GM23338 (cell line): ENCODE measurements around the gene ALDH16A1. TPM values are rescaled to one million over a fixed set of nuclear protein-coding genes. Genes with fewer than 3 reads are reported as not detected.

Experiments
- ATAC-seq: fragments of 200-7000 bp; cut with Tn5 transposase; 3 replicates; pipeline ENCODE4 v1.9.1; 2020
- DNase-seq: peaks from one replicate; pipeline ENCODE4 v3.0.0-alpha.2; 2015; ENCODE audit warnings: low spot score
- H2AFZ ChIP-seq: fragments of 200-600 bp; sonication (generic); 2 replicates; pipeline ENCODE4 v1.8.0; 2016; ENCODE audit warnings: antibody characterized with exemption, mild to moderate bottlenecking, moderate library complexity
- H3F3A ChIP-seq: fragments of 200-600 bp; sonication (generic); replicated peaks from 2 replicates; pipeline ENCODE4 v1.8.0; 2017; ENCODE audit warnings: antibody characterized with exemption, mixed run types, low read depth
- H3K27ac ChIP-seq: fragments of 200-600 bp; sonication (generic); 2 replicates; pipeline ENCODE4 v1.6.1; 2016; ENCODE audit warnings: low read depth
- H3K27me3 ChIP-seq: fragments of 200-600 bp; sonication (generic); 2 replicates; pipeline ENCODE4 v1.8.0; 2016; ENCODE audit warnings: mild to moderate bottlenecking, mixed run types, moderate library complexity; ENCODE audit not compliant: insufficient read depth
- H3K36me3 ChIP-seq: fragments of 200-600 bp; sonication (generic); 2 replicates; pipeline ENCODE4 v1.8.0; 2016; ENCODE audit warnings: mild to moderate bottlenecking; ENCODE audit not compliant: insufficient read depth
- H3K4me1 ChIP-seq: fragments of 200-600 bp; sonication (generic); 2 replicates; pipeline ENCODE4 v1.8.0; 2016; ENCODE audit warnings: mild to moderate bottlenecking, moderate library complexity; ENCODE audit not compliant: insufficient read depth
- H3K4me2 ChIP-seq: fragments of 200-600 bp; sonication (generic); 2 replicates; pipeline ENCODE4 v1.7.1; 2017; ENCODE audit warnings: mixed run types
- H3K4me3 ChIP-seq: fragments of 200-600 bp; sonication (generic); 2 replicates; pipeline ENCODE4 v1.6.1; 2016; ENCODE audit warnings: mixed run types
- H3K79me2 ChIP-seq: fragments of 200-600 bp; sonication (generic); replicated peaks from 2 replicates; pipeline ENCODE4 v1.8.0; 2017; ENCODE audit warnings: mild to moderate bottlenecking; ENCODE audit not compliant: insufficient read depth
- H3K9me2 ChIP-seq: fragments of 200-600 bp; sonication (generic); 2 replicates; pipeline ENCODE4 v1.8.0; 2017; ENCODE audit not compliant: insufficient read depth
- H4K20me1 ChIP-seq: fragments of 200-600 bp; sonication (generic); replicated peaks from 2 replicates; pipeline ENCODE4 v1.8.0; 2017; ENCODE audit warnings: mild to moderate bottlenecking; ENCODE audit not compliant: insufficient read depth
- H3K27ac Mint-ChIP-seq: 2 replicates; pipeline ENCODE4 v1.8.0; 2020; ENCODE audit warnings: inconsistent platforms, mild to moderate bottlenecking, moderate library complexity, mixed read lengths
- H3K27me3 Mint-ChIP-seq: 3 replicates; pipeline ENCODE4 v1.8.0; 2022; ENCODE audit warnings: low read depth, mild to moderate bottlenecking, moderate library complexity, mixed read lengths, inconsistent platforms; ENCODE audit not compliant: insufficient read depth, poor library complexity
- H3K36me3 Mint-ChIP-seq: 3 replicates; pipeline ENCODE4 v1.8.0; 2021; ENCODE audit warnings: low read depth, mild to moderate bottlenecking, inconsistent platforms, moderate library complexity, mixed read lengths
- H3K4me1 Mint-ChIP-seq: 3 replicates; pipeline ENCODE4 v1.8.0; 2020; ENCODE audit warnings: mild to moderate bottlenecking, inconsistent platforms, mixed read lengths
- H3K4me3 Mint-ChIP-seq: 3 replicates; pipeline ENCODE4 v1.8.0; 2021; ENCODE audit warnings: moderate library complexity, mild to moderate bottlenecking, inconsistent platforms, mixed read lengths
- H3K9me3 Mint-ChIP-seq: 3 replicates; pipeline ENCODE4 v1.8.0; 2020; ENCODE audit warnings: moderate library complexity, mild to moderate bottlenecking, inconsistent platforms, mixed read lengths
- ETS1 ChIP-seq: IDR thresholded peaks from 2 replicates; pipeline ENCODE4 v1.6.1; 2016; ENCODE audit warnings: antibody characterized with exemption
- ZNF462 ChIP-seq: fragments of 250-450 bp; sonication (Bioruptor Pico); IDR thresholded peaks from 2 replicates; pipeline ENCODE4 v1.5.0; 2020; ENCODE audit warnings: mild to moderate bottlenecking, moderate library complexity
- polyA plus RNA-seq: library from polyadenylated mRNA; unstranded; fragments of >200 nt; fragmentation: Nextera tagmentation; extraction: Ambion mirVana; gene quantifications from 2 replicates; pipeline ENCODE4 v1.2.1, GENCODE V29; 2016
- total RNA-seq: library from RNA; depleted of rRNA; stranded (reverse); fragments of >200 nt; shearing (Covaris generic); gene quantifications from 2 replicates; pipeline ENCODE4 v1.2.3, GENCODE V29; 2014

ALDH16A1 gene
- total and polyA plus RNA-seq, 2 experiments from 2014 or later = 16.8 to 57.3 TPM

- no peak for DNase-seq
- H3K4me3 Mint-ChIP-seq = no peak overlapping the region; the same call in 2 of the 3 replicates
- no peak for ATAC-seq
Observed at GRCh38 chr19:49475191-49475917, 22.3 kb downstream of the ALDH16A1 start.

More at GRCh38 chr19:49475191-49475917, 22.3 kb downstream of the ALDH16A1 start:
- H3K79me2 ChIP-seq = no peaks in the 10 kb centered on the region
- H3K27ac ChIP-seq = no peak overlapping the region
- no peaks in the 10 kb centered on the region for H4K20me1 ChIP-seq
- no peaks in the 10 kb centered on the region for H3K36me3 ChIP-seq
- Mint-ChIP-seq H3K4me1 (peaks cover 17% of the 10 kb centered on the region), H3K27ac (no peak overlapping the region), H3K36me3 (peaks cover 11% of the 10 kb centered on the region; the same call in 2 of the 3 replicates), H3K9me3 (peaks cover 3% of the 10 kb centered on the region; the same call in 2 of the 3 replicates), H3K27me3 (peaks cover 23% of the 10 kb centered on the region)
- no peak overlapping the region; the same call in 1 of the 2 replicates for H3K4me3 ChIP-seq
- peaks cover 18% of the 10 kb centered on the region; the same call in 1 of the 2 replicates for H3F3A ChIP-seq
- H3K9me2 ChIP-seq = no peaks in the 10 kb centered on the region
- H3K27me3 ChIP-seq = no peaks in the 10 kb centered on the region; the same call in 1 of the 2 replicates
- peaks cover 5% of the 10 kb centered on the region; the same call in 1 of the 2 replicates for H3K4me1 ChIP-seq
- H3K4me2 ChIP-seq = peak overlapping the region; percentile 65; the same call in 1 of the 2 replicates
- peak overlapping the region; percentile 43; the same call in 1 of the 2 replicates for H2AFZ ChIP-seq
- TF ChIP-seq ETS1 (no peak), ZNF462 (no peak)
